Adipose tissue (tissue), 3 donors: ENCODE measurements around the gene RAB27A. TPM values are rescaled to one million over a fixed set of nuclear protein-coding genes. Genes with fewer than 3 reads are reported as not detected.
"Not testable (repeated sequence)": the region's sequence is repeated elsewhere in the genome, so short reads cannot be mapped to it uniquely, and the experiment has no call there.

Source experiments
- H3K27ac ChIP-seq: one replicate; pipeline ENCODE4 v1.5.1; 2013; ENCODE audit warnings: low read depth, low read length
- WGBS, 3 donors: extraction: QIAGEN DNeasy Blood & Tissue Kit; methylation state at CpG; one replicate each; pipeline ENCODE4 v1.1.7; 2013; 5-methylcytosine and 5-hydroxymethylcytosine counted together
- polyA plus RNA-seq, 3 donors: library from polyadenylated mRNA; stranded (reverse); fragments of 200-250 nt; gene quantifications; one replicate each; pipeline ENCODE4 v1.2.3, GENCODE V29; 2013
- donor health status: healthy with polysubstance abuse.
- donor health status: Bipolar disorder and iron deficiency.
- donor health status: healthy.

The RAB27A gene
- polyA plus RNA-seq, 3 donors = 10.7 to 23.7 (median 17.8) TPM

- H3K27ac ChIP-seq = no peak overlapping the region
- 89 to 96% (median 94%) methylated on average over 4 of the region's 4 CpGs for WGBS, 3 donors
These were observed 33.2 kb downstream of the RAB27A start for GRCh38 chr15:55256281-55257011.

GRCh38 chr15:55255714-55256113, 33.9 kb downstream of the RAB27A start:
- 43 to 84% (median 49%) methylated on average over 5 of the region's 5 CpGs for WGBS, 3 donors
- no peak overlapping the region for H3K27ac ChIP-seq

- 48 to 75% (median 61%) methylated on average over 4 of the region's 4 CpGs for WGBS, 3 donors
- no peak overlapping the region for H3K27ac ChIP-seq
These were observed 34.5 kb downstream of the RAB27A start for GRCh38 chr15:55254916-55255679.

GRCh38 chr15:55253580-55253979, 36.0 kb downstream of the RAB27A start:
- H3K27ac ChIP-seq = no peak overlapping the region
- 51 to 84% (median 52%) methylated on average over 3 of the region's 3 CpGs for WGBS, 3 donors

- H3K27ac ChIP-seq = not testable (repeated sequence)
- 95 to 96% (median 95%) methylated on average over 8 of the region's 8 CpGs for WGBS, 3 donors
These were observed 37.4 kb downstream of the RAB27A start for GRCh38 chr15:55252201-55252600.

- 53 to 78% (median 60%) methylated on average over 4 of the region's 4 CpGs for WGBS, 3 donors
- no peak overlapping the region for H3K27ac ChIP-seq
These were observed 38.7 kb downstream of the RAB27A start for GRCh38 chr15:55250941-55251340.

GRCh38 chr15:55250392-55250791, 39.2 kb downstream of the RAB27A start:
- H3K27ac ChIP-seq = no peak overlapping the region

GRCh38 chr15:55249885-55250284, 39.7 kb downstream of the RAB27A start:
- H3K27ac ChIP-seq = not testable (repeated sequence)
- WGBS, 3 donors = 72 to 94% (median 75%) methylated on average over 9 of the region's 9 CpGs

More at GRCh38 chr15:55250392-55250791, 39.2 kb downstream of the RAB27A start:
- WGBS, 3 donors = 42 to 47% (median 44%) methylated on average over 2 of the region's 2 CpGs

GRCh38 chr15:55248895-55249294, 40.7 kb downstream of the RAB27A start:
- 52 to 78% (median 75%) methylated on average over 1 of the region's 1 CpG for WGBS, 3 donors

GRCh38 chr15:55247766-55248427, 41.7 kb downstream of the RAB27A start:
- 70 to 94% (median 74%) methylated on average over 7 of the region's 7 CpGs for WGBS, 3 donors

More at GRCh38 chr15:55248895-55249294, 40.7 kb downstream of the RAB27A start:
- H3K27ac ChIP-seq = no peak overlapping the region

GRCh38 chr15:55247311-55247710, 42.3 kb downstream of the RAB27A start:
- no peak overlapping the region for H3K27ac ChIP-seq

More at GRCh38 chr15:55247766-55248427, 41.7 kb downstream of the RAB27A start:
- no peak overlapping the region for H3K27ac ChIP-seq

GRCh38 chr15:55246567-55246966, 43.0 kb downstream of the RAB27A start:
- WGBS, 3 donors = 84 to 95% (median 92%) methylated on average over 3 of the region's 3 CpGs
- no peak overlapping the region for H3K27ac ChIP-seq

- 83 to 94% (median 87%) methylated on average over 4 of the region's 4 CpGs for WGBS, 3 donors
- no peak overlapping the region for H3K27ac ChIP-seq
These were observed 44.6 kb downstream of the RAB27A start for GRCh38 chr15:55245059-55245458.

- 0 to 96% (median 0%) methylated on average over 1 of the region's 1 CpG for WGBS, 3 donors
- no peak overlapping the region for H3K27ac ChIP-seq
These were observed 47.7 kb downstream of the RAB27A start for GRCh38 chr15:55241891-55242290.

- WGBS, 3 donors = 84 to 100% (median 85%) methylated on average over 1 of the region's 1 CpG
- H3K27ac ChIP-seq = no peak overlapping the region
These were observed 48.4 kb downstream of the RAB27A start for GRCh38 chr15:55241186-55241585.

GRCh38 chr15:55240125-55240760, 49.4 kb downstream of the RAB27A start:
- WGBS, 3 donors = 60 to 73% (median 67%) methylated on average over 3 of the region's 3 CpGs
- H3K27ac ChIP-seq = no peak overlapping the region

GRCh38 chr15:55239440-55240124, 50.0 kb downstream of the RAB27A start:
- no peak overlapping the region for H3K27ac ChIP-seq
- WGBS, 3 donors = 76 to 92% (median 90%) methylated on average over 5 of the region's 5 CpGs

- 93 to 98% (median 97%) methylated on average over 2 of the region's 2 CpGs for WGBS, 3 donors
- no peak overlapping the region for H3K27ac ChIP-seq
These were observed 50.7 kb downstream of the RAB27A start for GRCh38 chr15:55238877-55239276.
